Mucosa of descending colon (tissue), 3 donors: ENCODE measurements around the gene MAMDC2. TPM values are rescaled to one million over a fixed set of nuclear protein-coding genes. Genes with fewer than 3 reads are reported as not detected.

Source experiments
- ATAC-seq: fragments of 200-7000 bp; cut with Tn5 transposase; one replicate; pipeline ENCODE4 v1.9.1; 2020; ENCODE audit warnings: mild to moderate bottlenecking, moderate library complexity
- DNase-seq, 3 donors: peaks; one replicate each; pipeline ENCODE4 v3.0.0-alpha.2; 2020
- H3K36me3 ChIP-seq: fragments of 200-600 bp; one replicate; pipeline ENCODE4 v1.8.0; 2021; ENCODE audit warnings: low read depth, mild to moderate bottlenecking
- H3K4me1 ChIP-seq: fragments of 200-600 bp; one replicate; pipeline ENCODE4 v1.8.0; 2021; ENCODE audit warnings: low read depth, mild to moderate bottlenecking
- H3K4me3 ChIP-seq: fragments of 200-600 bp; one replicate; pipeline ENCODE4 v1.8.0; 2021; ENCODE audit warnings: mild to moderate bottlenecking
- H3K9me3 ChIP-seq: fragments of 200-600 bp; one replicate; pipeline ENCODE4 v1.8.0; 2021; ENCODE audit warnings: mild to moderate bottlenecking
- intact Hi-C, 2 donors: fragments of 100-400 bp; cut with DNase I in 1 of 2; cut with micrococcal nuclease in 1 of 2; formaldehyde crosslinking; loops; one replicate each; pipeline versions ENCODE4 v1.11.0 to v1.11.1; 2022; cut with DNase I, micrococcal nuclease
- total RNA-seq, 3 donors: library from RNA; stranded (reverse); fragmentation: NEBNext Ultra II Directional in 2 of 3; extraction: Animal tissue kit (Norgen Biotek cat#: 25700) in 2 of 3; gene quantifications; one replicate each; pipeline versions ENCODE4 v1.2.1 to v1.2.4, GENCODE V29; 2021 to 2023
- TF ChIP-seq, protein P1 (sequence below): fragments of 200-600 bp; IDR thresholded peaks from one replicate; pipeline ENCODE4 v1.8.0; 2022; ENCODE audit warnings: antibody characterized with exemption, mild to moderate bottlenecking
- donor health status: DM: no; HTN: no; CAD: no; lungs with moderate emphysema.
- donor health status: DM: no; HTN: no; CAD: no.
- donor health status: DM: no; HTN: yes; CAD: no.

Gene MAMDC2
- total RNA-seq, 3 donors from 2014 or later: 3.5 to 70.6 (median 6.9) TPM

DNA sequence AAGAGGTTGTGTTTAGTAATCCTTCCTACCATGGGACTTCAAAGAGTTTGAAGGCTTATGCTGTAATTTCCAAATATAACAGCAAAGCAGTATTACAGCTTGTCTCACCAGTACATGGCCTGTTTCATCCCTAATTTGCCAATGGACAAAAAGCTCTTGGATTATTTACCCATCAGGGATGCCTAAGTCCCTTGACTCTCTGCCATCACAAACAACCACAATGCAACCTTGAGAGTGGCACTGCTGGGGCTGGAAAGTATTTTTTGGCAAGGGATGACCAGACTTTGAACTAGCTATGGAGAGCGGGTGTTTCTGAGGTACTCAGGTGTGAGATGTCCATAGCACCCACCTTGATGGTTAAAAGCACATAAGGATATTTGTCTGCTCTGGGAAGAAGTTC lies 9.1 kb downstream of the MAMDC2 start:
- Histone ChIP-seq H3K4me1 (no peaks in the 10 kb centered on the region), H3K36me3 (no peaks in the 10 kb centered on the region), H3K9me3 (no peaks in the 10 kb centered on the region), H3K4me3 (no peak overlapping the region)
- no peak for ATAC-seq
- no peak for DNase-seq
- TF ChIP-seq, protein P1, sequence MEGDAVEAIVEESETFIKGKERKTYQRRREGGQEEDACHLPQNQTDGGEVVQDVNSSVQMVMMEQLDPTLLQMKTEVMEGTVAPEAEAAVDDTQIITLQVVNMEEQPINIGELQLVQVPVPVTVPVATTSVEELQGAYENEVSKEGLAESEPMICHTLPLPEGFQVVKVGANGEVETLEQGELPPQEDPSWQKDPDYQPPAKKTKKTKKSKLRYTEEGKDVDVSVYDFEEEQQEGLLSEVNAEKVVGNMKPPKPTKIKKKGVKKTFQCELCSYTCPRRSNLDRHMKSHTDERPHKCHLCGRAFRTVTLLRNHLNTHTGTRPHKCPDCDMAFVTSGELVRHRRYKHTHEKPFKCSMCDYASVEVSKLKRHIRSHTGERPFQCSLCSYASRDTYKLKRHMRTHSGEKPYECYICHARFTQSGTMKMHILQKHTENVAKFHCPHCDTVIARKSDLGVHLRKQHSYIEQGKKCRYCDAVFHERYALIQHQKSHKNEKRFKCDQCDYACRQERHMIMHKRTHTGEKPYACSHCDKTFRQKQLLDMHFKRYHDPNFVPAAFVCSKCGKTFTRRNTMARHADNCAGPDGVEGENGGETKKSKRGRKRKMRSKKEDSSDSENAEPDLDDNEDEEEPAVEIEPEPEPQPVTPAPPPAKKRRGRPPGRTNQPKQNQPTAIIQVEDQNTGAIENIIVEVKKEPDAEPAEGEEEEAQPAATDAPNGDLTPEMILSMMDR: no peak
- intact Hi-C loops: no loop called here

DNA sequence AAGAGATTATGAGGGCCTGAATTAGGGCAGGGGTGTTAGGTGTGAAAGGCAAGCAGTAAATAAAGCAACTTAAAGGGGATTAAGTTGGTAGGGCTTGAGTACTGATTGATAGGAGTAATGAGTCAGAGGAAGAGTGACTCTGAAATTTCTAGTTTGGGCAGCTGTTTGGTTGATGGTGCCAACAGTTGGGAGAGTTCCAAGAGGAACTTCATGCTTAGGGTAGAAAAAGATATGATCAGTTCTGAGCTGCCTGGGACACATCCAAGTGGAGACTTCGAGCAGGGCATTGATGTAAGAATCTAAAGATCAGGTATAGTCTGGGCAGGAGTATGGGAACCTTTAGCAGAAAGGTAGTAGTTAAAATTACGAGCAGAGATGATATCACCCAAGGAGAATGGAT lies 10.2 kb downstream of the MAMDC2 start:
- DNase-seq: no peak
- no peaks in the 10 kb centered on the region for H3K9me3 ChIP-seq
- H3K4me1 ChIP-seq: no peaks in the 10 kb centered on the region
- peak; percentile 30 for ATAC-seq
- TF ChIP-seq, protein P1: no peak
- H3K36me3 ChIP-seq: no peaks in the 10 kb centered on the region
- H3K4me3 ChIP-seq: no peak overlapping the region
- intact Hi-C loops: no loop called here

DNA sequence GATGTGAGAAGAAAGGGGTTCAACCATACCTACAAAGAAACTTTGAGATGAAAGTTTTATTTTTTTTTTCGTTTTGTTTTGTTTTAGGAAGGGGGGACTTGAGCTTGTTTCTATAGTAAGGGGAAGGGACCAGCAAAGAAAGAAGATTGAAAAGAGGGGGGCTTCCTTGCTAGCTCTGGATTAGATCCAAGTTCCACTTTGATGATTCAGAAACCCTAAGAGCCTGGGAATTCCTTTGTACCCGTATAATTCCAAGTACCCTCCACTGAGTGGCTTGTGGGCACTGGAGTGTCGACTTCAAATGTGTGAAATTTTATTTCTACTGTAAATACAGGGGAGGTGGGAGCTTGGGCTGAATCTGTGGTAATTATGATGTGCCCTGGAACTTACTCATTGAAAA lies 10.9 kb downstream of the MAMDC2 start:
- Histone ChIP-seq H3K4me3 (no peak overlapping the region), H3K36me3 (no peaks in the 10 kb centered on the region), H3K4me1 (no peaks in the 10 kb centered on the region), H3K9me3 (no peaks in the 10 kb centered on the region)
- TF ChIP-seq, protein P1: no peak
- ATAC-seq (no peak), DNase-seq (no peak)
- intact Hi-C loops: no loop called here

DNA sequence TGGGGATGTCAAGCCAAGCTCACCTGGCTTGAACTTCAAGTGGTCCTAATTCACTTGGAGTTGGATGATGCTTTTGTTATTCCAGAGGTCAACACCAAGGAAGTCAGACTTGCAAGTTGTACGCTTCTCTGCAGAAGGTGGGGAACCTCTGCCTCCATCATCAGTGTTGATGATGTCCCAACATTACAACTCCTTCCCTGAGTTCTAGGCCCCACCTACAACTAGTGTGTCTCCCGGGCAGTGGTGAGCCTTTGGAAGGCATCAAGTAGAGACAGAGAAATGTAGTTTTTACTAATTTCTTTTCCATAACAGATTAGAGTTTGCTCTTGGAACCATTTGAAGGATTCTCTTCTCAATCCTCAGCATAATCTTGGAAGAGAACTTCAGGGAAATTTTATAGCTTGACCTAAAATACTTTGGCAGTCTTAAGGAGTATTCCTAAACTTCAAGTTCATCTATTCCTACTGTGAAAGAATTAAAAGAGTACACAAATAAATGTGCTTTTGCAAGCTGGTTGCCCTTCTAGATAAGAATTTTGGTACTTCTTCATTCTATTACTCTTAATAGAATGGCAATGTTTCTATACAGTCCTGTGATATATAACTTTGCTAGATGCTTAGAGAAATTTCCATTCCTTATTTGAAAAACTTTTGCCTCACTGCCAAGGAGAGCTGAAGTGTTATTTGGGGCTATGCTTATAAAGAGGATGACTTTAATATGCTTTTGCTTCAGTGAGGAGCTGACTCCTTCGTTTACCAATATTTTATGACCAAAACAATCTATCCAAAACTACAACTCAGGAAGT lies 12.0 kb downstream of the MAMDC2 start:
- TF ChIP-seq, protein P1: no peak
- intact Hi-C loops: no loop called here
- H3K4me1 ChIP-seq: no peaks in the 10 kb centered on the region
- no peak for ATAC-seq
- DNase-seq: no peak
- no peak overlapping the region for H3K4me3 ChIP-seq
- H3K9me3 ChIP-seq: no peaks in the 10 kb centered on the region
- H3K36me3 ChIP-seq: no peaks in the 10 kb centered on the region

DNA sequence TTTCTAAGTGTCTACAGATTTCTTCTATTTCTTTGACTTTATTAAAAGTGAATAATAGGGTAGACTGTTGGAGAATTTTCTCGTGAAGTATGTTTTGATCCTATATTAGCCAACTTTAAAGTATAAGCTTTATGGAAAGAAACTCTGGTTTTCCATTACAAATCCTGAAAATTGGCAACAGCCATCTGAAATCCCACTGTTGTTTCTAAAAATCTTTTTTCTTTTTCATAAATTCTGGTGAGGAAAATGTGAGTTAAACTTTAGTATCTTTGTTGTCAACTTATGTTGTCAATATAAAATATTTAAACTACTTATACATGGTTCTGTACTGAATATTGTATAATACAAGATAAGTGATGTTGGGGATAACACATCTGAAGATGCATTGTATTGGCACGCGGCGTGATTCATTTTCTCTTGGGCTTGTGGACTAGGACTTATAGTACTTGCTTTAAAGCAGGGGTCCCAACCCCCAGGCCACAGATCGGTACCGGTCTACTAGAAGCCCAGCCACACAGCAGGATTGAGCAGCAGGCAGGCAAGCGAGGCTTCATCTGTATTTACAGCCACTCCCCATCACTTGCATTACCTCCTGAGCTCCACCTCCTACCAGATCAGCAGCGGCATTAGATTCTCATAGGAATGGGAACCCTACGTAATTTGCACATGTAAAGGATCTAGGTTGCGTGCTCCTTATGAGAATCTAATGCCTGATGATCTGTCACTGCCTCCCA lies 12.7 kb downstream of the MAMDC2 start:
- no peak overlapping the region for H3K4me3 ChIP-seq
- intact Hi-C loops: no loop called here
- H3K36me3 ChIP-seq: no peaks in the 10 kb centered on the region
- TF ChIP-seq, protein P1: no peak
- no peaks in the 10 kb centered on the region for H3K4me1 ChIP-seq
- ATAC-seq (no peak), DNase-seq (no peak)
- H3K9me3 ChIP-seq: no peaks in the 10 kb centered on the region
